Panc1 (cell line): Measurements from ENCODE around the gene CEBPE. TPM values are rescaled to one million over a fixed set of nuclear protein-coding genes. Genes with fewer than 3 reads are reported as not detected.

ENCODE experiments used
- ATAC-seq: fragments of 200-7000 bp; cut with Tn5 transposase; 2 replicates; pipeline ENCODE4 v1.9.1; 2020; ENCODE audit warnings: mild to moderate bottlenecking, moderate library complexity
- BruUV-seq: library from RNA; stranded (reverse); fragments of 400-500 nt; replicated peaks from 2 replicates; lab custom pipeline; 2021; lab: Mats Ljungman, UMichigan
- CTCF ChIA-PET: fragments of 300-600 bp; sonication (Branson Sonifier 250); formaldehyde crosslinking; loops from one replicate; lab custom pipeline; 2022; ENCODE audit warnings: antibody characterized with exemption; lab: Charles Lee
- POLR2A ChIA-PET: fragments of 300-600 bp; sonication (Branson Sonifier 250); formaldehyde crosslinking; loops from one replicate; lab custom pipeline; 2022; ENCODE audit warnings: antibody characterized with exemption; lab: Charles Lee
- DNase-seq: peaks from one replicate; pipeline ENCODE4 v3.0.0-alpha.2; 2010; ENCODE audit warnings: low read depth, low spot score
- H3K27ac ChIP-seq: 2 replicates; pipeline ENCODE4 v1.5.1; 2011; ENCODE audit warnings: mild to moderate bottlenecking, low read length, inconsistent platforms
- H3K27me3 ChIP-seq: fragments of 200-500 bp; sonication (Bioruptor generic); 2 replicates; pipeline ENCODE4 v1.6.0; 2014; ENCODE audit warnings: low read length, inconsistent platforms; ENCODE audit not compliant: control insufficient read depth, insufficient read depth
- H3K36me3 ChIP-seq: fragments of 200-500 bp; sonication (Bioruptor generic); 2 replicates; pipeline ENCODE4 v1.5.1; 2014; ENCODE audit warnings: inconsistent platforms, mild to moderate bottlenecking, low read length, moderate library complexity; ENCODE audit not compliant: control insufficient read depth, insufficient read depth
- H3K4me1 ChIP-seq: 2 replicates; pipeline ENCODE4 v1.5.1; 2011; ENCODE audit warnings: inconsistent platforms, mild to moderate bottlenecking, low read length, moderate library complexity; ENCODE audit not compliant: control insufficient read depth, insufficient read depth
- H3K4me3 ChIP-seq, 2 experiments: 2 replicates each; pipeline ENCODE4 v1.5.1; 2011 to 2012; ENCODE audit warnings: low read depth in 2 of 2, low read length in 2 of 2, mild to moderate bottlenecking in 2 of 2, inconsistent platforms in 1 of 2, moderate library complexity in 1 of 2
- H3K9me3 ChIP-seq: fragments of 200-500 bp; sonication (Bioruptor generic); 2 replicates; pipeline ENCODE4 v1.5.1; 2014; ENCODE audit warnings: low read depth, mild to moderate bottlenecking, inconsistent platforms, low read length, moderate library complexity; ENCODE audit not compliant: control insufficient read depth, insufficient read depth
- POLR2AphosphoS5 ChIP-seq: IDR thresholded peaks from 2 replicates; pipeline ENCODE4 v1.6.1; 2012; ENCODE audit warnings: mild to moderate bottlenecking, low read depth, low read length, moderate library complexity
- SIN3A ChIP-seq: IDR thresholded peaks from 2 replicates; pipeline ENCODE4 v1.6.1; 2012; ENCODE audit warnings: low read depth, mild to moderate bottlenecking, low read length, moderate library complexity, borderline replicate concordance; ENCODE audit not compliant: insufficient read depth
- TCF7L2 ChIP-seq: IDR thresholded peaks from 2 replicates; pipeline ENCODE4 v1.6.1; 2011; ENCODE audit warnings: mild to moderate bottlenecking, low read depth, low read length, inconsistent platforms
- in situ Hi-C: cut with HindIII; loops from 2 replicates; pipeline ENCODE4 v1.10.0; 2016; ENCODE audit warnings: low sequenced_read_pairs, low pct_unique_long_range_greater_than_20kb
- intact Hi-C: fragments of 100-400 bp; cut with micrococcal nuclease; formaldehyde crosslinking; loops from one replicate; pipeline ENCODE4 v1.10.0; 2022; ENCODE audit not compliant: unreplicated experiment
- total RNA-seq: library from RNA; stranded (reverse); gene quantifications from one replicate; pipeline ENCODE4 v1.2.1, GENCODE V29; 2021; ENCODE audit not compliant: unreplicated experiment
- TF ChIP-seq, protein P1 (sequence below), 2 experiments: IDR thresholded peaks; 2 replicates each; pipeline ENCODE4 v1.6.1; 2011 to 2012; ENCODE audit warnings: low read depth in 2 of 2, control low read depth in 1 of 2, low read length in 1 of 2, mild to moderate bottlenecking in 1 of 2, moderate library complexity in 1 of 2; ENCODE audit not compliant: insufficient read depth in 1 of 2
- TF ChIP-seq, protein P2 (sequence below): fragments of 450-650 bp; IDR thresholded peaks from 2 replicates; pipeline ENCODE4 v1.5.1; 2017; ENCODE audit warnings: mild to moderate bottlenecking

The CEBPE gene
- total RNA-seq, 1 experiment from 2014 or later = not detected

DNA sequence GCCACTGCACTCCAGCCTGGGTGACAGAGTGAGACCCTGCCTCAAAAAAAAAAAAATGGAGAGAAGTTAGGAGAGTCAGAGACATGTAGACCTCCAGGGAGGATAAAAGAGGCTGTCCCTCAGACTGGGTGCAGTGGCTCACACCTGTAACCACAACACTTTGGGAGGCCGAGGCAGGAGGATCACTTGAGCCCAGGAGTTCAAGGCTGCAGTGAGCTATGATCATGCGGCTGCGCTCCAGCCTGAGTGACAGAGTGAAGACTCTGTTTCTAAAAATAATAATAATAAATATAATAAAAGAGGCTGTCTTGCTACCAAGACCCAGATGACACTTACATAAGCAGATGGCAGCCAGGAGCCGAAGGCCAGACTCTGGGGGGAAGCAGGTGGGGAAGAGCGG lies 45.9 kb upstream of the CEBPE start:
- CTCF ChIA-PET = no interaction called here
- TF ChIP-seq POLR2AphosphoS5 (no peak), TCF7L2 (no peak), SIN3A (no peak)
- TF ChIP-seq, protein P1, sequence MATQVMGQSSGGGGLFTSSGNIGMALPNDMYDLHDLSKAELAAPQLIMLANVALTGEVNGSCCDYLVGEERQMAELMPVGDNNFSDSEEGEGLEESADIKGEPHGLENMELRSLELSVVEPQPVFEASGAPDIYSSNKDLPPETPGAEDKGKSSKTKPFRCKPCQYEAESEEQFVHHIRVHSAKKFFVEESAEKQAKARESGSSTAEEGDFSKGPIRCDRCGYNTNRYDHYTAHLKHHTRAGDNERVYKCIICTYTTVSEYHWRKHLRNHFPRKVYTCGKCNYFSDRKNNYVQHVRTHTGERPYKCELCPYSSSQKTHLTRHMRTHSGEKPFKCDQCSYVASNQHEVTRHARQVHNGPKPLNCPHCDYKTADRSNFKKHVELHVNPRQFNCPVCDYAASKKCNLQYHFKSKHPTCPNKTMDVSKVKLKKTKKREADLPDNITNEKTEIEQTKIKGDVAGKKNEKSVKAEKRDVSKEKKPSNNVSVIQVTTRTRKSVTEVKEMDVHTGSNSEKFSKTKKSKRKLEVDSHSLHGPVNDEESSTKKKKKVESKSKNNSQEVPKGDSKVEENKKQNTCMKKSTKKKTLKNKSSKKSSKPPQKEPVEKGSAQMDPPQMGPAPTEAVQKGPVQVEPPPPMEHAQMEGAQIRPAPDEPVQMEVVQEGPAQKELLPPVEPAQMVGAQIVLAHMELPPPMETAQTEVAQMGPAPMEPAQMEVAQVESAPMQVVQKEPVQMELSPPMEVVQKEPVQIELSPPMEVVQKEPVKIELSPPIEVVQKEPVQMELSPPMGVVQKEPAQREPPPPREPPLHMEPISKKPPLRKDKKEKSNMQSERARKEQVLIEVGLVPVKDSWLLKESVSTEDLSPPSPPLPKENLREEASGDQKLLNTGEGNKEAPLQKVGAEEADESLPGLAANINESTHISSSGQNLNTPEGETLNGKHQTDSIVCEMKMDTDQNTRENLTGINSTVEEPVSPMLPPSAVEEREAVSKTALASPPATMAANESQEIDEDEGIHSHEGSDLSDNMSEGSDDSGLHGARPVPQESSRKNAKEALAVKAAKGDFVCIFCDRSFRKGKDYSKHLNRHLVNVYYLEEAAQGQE (IDR thresholded peaks at IDR 0.05; ENCODE audit: insufficient read depth in 1 of 2, low read depth in 2 of 2, low read length in 1 of 2) = no peak
- TF ChIP-seq, protein P2, sequence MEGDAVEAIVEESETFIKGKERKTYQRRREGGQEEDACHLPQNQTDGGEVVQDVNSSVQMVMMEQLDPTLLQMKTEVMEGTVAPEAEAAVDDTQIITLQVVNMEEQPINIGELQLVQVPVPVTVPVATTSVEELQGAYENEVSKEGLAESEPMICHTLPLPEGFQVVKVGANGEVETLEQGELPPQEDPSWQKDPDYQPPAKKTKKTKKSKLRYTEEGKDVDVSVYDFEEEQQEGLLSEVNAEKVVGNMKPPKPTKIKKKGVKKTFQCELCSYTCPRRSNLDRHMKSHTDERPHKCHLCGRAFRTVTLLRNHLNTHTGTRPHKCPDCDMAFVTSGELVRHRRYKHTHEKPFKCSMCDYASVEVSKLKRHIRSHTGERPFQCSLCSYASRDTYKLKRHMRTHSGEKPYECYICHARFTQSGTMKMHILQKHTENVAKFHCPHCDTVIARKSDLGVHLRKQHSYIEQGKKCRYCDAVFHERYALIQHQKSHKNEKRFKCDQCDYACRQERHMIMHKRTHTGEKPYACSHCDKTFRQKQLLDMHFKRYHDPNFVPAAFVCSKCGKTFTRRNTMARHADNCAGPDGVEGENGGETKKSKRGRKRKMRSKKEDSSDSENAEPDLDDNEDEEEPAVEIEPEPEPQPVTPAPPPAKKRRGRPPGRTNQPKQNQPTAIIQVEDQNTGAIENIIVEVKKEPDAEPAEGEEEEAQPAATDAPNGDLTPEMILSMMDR = no peak
- Histone ChIP-seq H3K9me3 (no peaks in the 10 kb centered on the region), H3K36me3 (no peaks in the 10 kb centered on the region), H3K4me3 (no peak overlapping the region), H3K27ac (no peak overlapping the region), H3K27me3 (no peaks in the 10 kb centered on the region), H3K4me1 (no peaks in the 10 kb centered on the region)
- no TSS peak for BruUV-seq
- intact Hi-C loops = no loop called here
- no peak for DNase-seq
- POLR2A ChIA-PET = no interaction called here
- in situ Hi-C loops = no loop called here
- ATAC-seq = no peak

DNA sequence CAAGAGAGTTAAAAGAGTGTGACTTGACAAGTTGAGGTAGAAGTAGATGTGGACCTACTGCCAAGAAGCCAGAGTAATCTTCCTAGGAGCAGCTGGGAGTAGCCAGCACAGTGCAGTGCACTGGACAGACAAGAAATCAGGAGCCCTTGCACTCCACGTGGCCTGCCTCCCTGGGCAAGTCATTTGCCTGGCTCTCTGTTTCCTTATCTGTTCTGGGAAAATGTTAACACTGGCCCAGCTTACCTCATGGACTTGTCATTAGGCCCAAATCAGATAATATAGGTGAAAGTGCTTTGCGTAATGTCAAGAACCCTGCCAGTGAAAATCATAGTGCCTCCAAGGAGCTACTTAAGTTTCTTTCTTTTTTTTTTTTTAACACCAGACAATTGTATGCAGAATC lies 45.2 kb upstream of the CEBPE start:
- BruUV-seq = no TSS peak
- no peak overlapping the region for H3K27ac ChIP-seq
- H3K4me3 ChIP-seq = no peak overlapping the region
- intact Hi-C loops (no loop called here), in situ Hi-C loops (no loop called here)
- no peaks in the 10 kb centered on the region for H3K36me3 ChIP-seq
- ChIA-PET CTCF (interaction anchor here (1.2 kb wide), 1 partner anchor 17 kb away, joined by 3 read pairs; no protein-coding TSS in a partner anchor), POLR2A (interaction anchor here (0.6 kb wide), 1 partner anchor 38 kb away, joined by 3 read pairs; no protein-coding TSS in a partner anchor)
- no peak for DNase-seq
- no peaks in the 10 kb centered on the region for H3K27me3 ChIP-seq
- H3K9me3 ChIP-seq = no peaks in the 10 kb centered on the region
- ATAC-seq = no peak
- no peaks in the 10 kb centered on the region for H3K4me1 ChIP-seq
- TF ChIP-seq, protein P2 = no peak
- TF ChIP-seq POLR2AphosphoS5 (no peak), SIN3A (no peak), TCF7L2 (no peak)
- TF ChIP-seq, protein P1 (IDR thresholded peaks at IDR 0.05; ENCODE audit: insufficient read depth in 1 of 2, low read depth in 2 of 2, low read length in 1 of 2) = no peak
